B cell (primary cell): Measurements from ENCODE around the gene RSRC2. TPM values are rescaled to one million over a fixed set of nuclear protein-coding genes. Genes with fewer than 3 reads are reported as not detected.

Experiments used
- ATAC-seq: fragments of 200-7000 bp; cut with Tn5 transposase; one replicate; pipeline ENCODE4 v1.10.0; 2021; ENCODE audit warnings: low read depth, mild to moderate bottlenecking, moderate number of reproducible peaks, moderate library complexity
- CTCF ChIA-PET: fragments of 350-600 bp; sonication (Branson Sonifier 250); formaldehyde crosslinking; loops from one replicate; lab custom pipeline; 2021; ENCODE audit warnings: antibody characterized with exemption, inconsistent platforms; lab: Charles Lee
- POLR2A ChIA-PET: fragments of 350-600 bp; sonication (Branson Sonifier 250); formaldehyde crosslinking; loops from one replicate; lab custom pipeline; 2021; ENCODE audit warnings: antibody characterized with exemption; lab: Charles Lee
- DNase-seq: peaks from one replicate; pipeline ENCODE4 v3.0.0; 2013
- H2AFZ ChIP-seq: 2 replicates; pipeline ENCODE4 v1.6.1; 2012; ENCODE audit warnings: mild to moderate bottlenecking, low read depth, low read length; ENCODE audit not compliant: insufficient read depth, poor library complexity, severe bottlenecking
- H3K27ac ChIP-seq, 2 donors: 1 replicate in 1 of 2; 2 replicates in 1 of 2; pipeline ENCODE4 v1.5.1; 2012 to 2013; ENCODE audit warnings: low read length in 2 of 2, mild to moderate bottlenecking in 2 of 2, moderate library complexity in 1 of 2
- H3K27me3 ChIP-seq, 4 experiments: fragments of 200-600 bp in 1 of 4; sonication (generic) in 1 of 4; replicated peaks in 1 of 4; 1 replicate in 2 of 4; 2 replicates in 2 of 4; pipeline versions ENCODE4 v1.6.1 to v1.7.0; 2013 to 2016; ENCODE audit warnings: low read length in 3 of 4, mild to moderate bottlenecking in 2 of 4, mixed read lengths in 1 of 4, moderate library complexity in 1 of 4; ENCODE audit not compliant: insufficient read depth in 4 of 4, control insufficient read depth in 3 of 4; ENCODE audit errors: control extremely low read depth in 1 of 4
- H3K36me3 ChIP-seq, 2 experiments: replicated peaks in 1 of 2; 1 replicate in 1 of 2; 2 replicates in 1 of 2; pipeline versions ENCODE4 v1.6.1 to v1.7.1; 2013; ENCODE audit warnings: low read length in 1 of 2; ENCODE audit not compliant: insufficient read depth in 2 of 2, control insufficient read depth in 1 of 2; ENCODE audit errors: control extremely low read depth in 1 of 2, extremely low read depth in 1 of 2
- H3K4me1 ChIP-seq, 2 donors: fragments of 200-600 bp in 1 of 2; sonication (generic) in 1 of 2; 1 replicate in 1 of 2; 2 replicates in 1 of 2; pipeline versions ENCODE4 v1.5.1 to v1.6.1; 2013 to 2017; ENCODE audit warnings: low read length in 2 of 2; ENCODE audit not compliant: control insufficient read depth in 2 of 2, insufficient read depth in 2 of 2
- H3K4me2 ChIP-seq: replicated peaks from 2 replicates; pipeline ENCODE3; 2012; ENCODE audit warnings: mild to moderate bottlenecking, low read depth, low read length; ENCODE audit not compliant: poor library complexity, severe bottlenecking
- H3K4me3 ChIP-seq, 5 experiments: fragments of 200-600 bp in 1 of 5; sonication (generic) in 1 of 5; 1 replicate in 3 of 5; 2 replicates in 2 of 5; pipeline versions ENCODE4 v1.5.1 to v1.7.0; 2011 to 2016; ENCODE audit warnings: low read length in 4 of 5, mild to moderate bottlenecking in 4 of 5, low read depth in 2 of 5, control low read depth in 1 of 5, moderate library complexity in 1 of 5; ENCODE audit not compliant: insufficient read depth in 1 of 5; ENCODE audit errors: control extremely low read depth in 1 of 5, extremely low read depth in 1 of 5
- H3K79me2 ChIP-seq: fragments of 200-600 bp; sonication (generic); one replicate; pipeline ENCODE4 v1.6.0; 2016; ENCODE audit warnings: low read length; ENCODE audit not compliant: control insufficient read depth, insufficient read depth
- H3K9ac ChIP-seq: fragments of 200-600 bp; sonication (generic); 2 replicates; pipeline ENCODE4 v1.6.1; 2017; ENCODE audit warnings: mild to moderate bottlenecking, low read length, moderate library complexity
- H3K9me3 ChIP-seq, 3 donors: one replicate each; pipeline versions ENCODE4 v1.6.1 to v1.7.1; 2013; ENCODE audit warnings: low read length in 2 of 3; ENCODE audit not compliant: control insufficient read depth in 2 of 3, insufficient read depth in 1 of 3; ENCODE audit errors: control extremely low read depth in 1 of 3
- H4K20me1 ChIP-seq: 2 replicates; pipeline ENCODE4 v1.6.0; 2012; ENCODE audit warnings: mild to moderate bottlenecking, low read length; ENCODE audit not compliant: insufficient read depth, control insufficient read depth, poor library complexity, severe bottlenecking
- H3K27ac Mint-ChIP-seq: one replicate; pipeline ENCODE4 v1.8.0; 2021; ENCODE audit warnings: mixed read lengths
- H3K27me3 Mint-ChIP-seq: one replicate; pipeline ENCODE4 v1.8.0; 2021; ENCODE audit warnings: mixed read lengths
- H3K4me1 Mint-ChIP-seq: one replicate; pipeline ENCODE4 v1.8.0; 2021; ENCODE audit warnings: mixed read lengths
- H3K4me3 Mint-ChIP-seq: one replicate; pipeline ENCODE4 v1.8.0; 2021; ENCODE audit warnings: mixed read lengths
- H3K9me3 Mint-ChIP-seq: one replicate; pipeline ENCODE4 v1.8.0; 2022; ENCODE audit warnings: mixed read lengths; ENCODE audit not compliant: insufficient read depth
- CTCF ChIP-seq: fragments of 200-600 bp; IDR thresholded peaks from one replicate; pipeline ENCODE4 v1.8.0; 2022; ENCODE audit warnings: antibody characterized with exemption, mild to moderate bottlenecking
- EZH2 ChIP-seq: IDR thresholded peaks from 2 replicates; pipeline ENCODE4 v1.6.1; 2012; ENCODE audit warnings: borderline replicate concordance, low read depth, mild to moderate bottlenecking, moderate library complexity, low read length; ENCODE audit not compliant: insufficient read depth, poor library complexity, severe bottlenecking
- WGBS: methylation state at CpG from one replicate; pipeline ENCODE4 v1.1.5; 2013; ENCODE audit warnings: missing lambda C conversion rate; ENCODE audit not compliant: insufficient coverage; 5-methylcytosine and 5-hydroxymethylcytosine counted together
- intact Hi-C: fragments of 100-400 bp; cut with micrococcal nuclease; formaldehyde crosslinking; loops from one replicate; pipeline ENCODE4 v1.10.0; 2022
- polyA plus RNA-seq: library from polyadenylated mRNA; depleted of rRNA; stranded (reverse); fragments of >200 nt; gene quantifications from 2 replicates; pipeline ENCODE4 v1.2.3, GENCODE V29; 2012
- total RNA-seq, 2 donors: library from RNA; stranded (reverse); fragments of 120-200 nt in 1 of 2; gene quantifications; 1 replicate in 1 of 2; 2 replicates in 1 of 2; pipeline versions ENCODE4 v1.2.3 to v1.2.4, GENCODE V29; 2013 to 2022

The RSRC2 gene
- total and polyA plus RNA-seq, 2 donors (not counting 1 experiment from before 2014, with no cell fraction given) = 56.2 to 151 TPM

- Histone ChIP-seq H3K4me1 (no peaks in the 10 kb centered on the region), H3K4me3 (no peak overlapping the region), H3K9me3 (no peaks in the 10 kb centered on the region), H3K9ac (no peak overlapping the region), H2AFZ (no peak overlapping the region), H3K27me3 (no peaks in the 10 kb centered on the region), H3K36me3 (peaks cover 4 to 95% of the 10 kb centered on the region in 2 experiments), H3K79me2 (peaks cover 41% of the 10 kb centered on the region), H3K27ac (no peak overlapping the region), H4K20me1 (peaks cover 40% of the 10 kb centered on the region), H3K4me2 (no peak overlapping the region)
- DNase-seq = no peak
- POLR2A ChIA-PET = interaction anchor here (0.9 to 1.2 kb wide), 2 partner anchors 10 to 19 kb away, joined by 3 read pairs; partner anchors contain the start of genes KNTC1 and RSRC2
- peaks cover 2% of the 10 kb centered on the region for H3K4me1 Mint-ChIP-seq
- TF ChIP-seq EZH2 (no peak), CTCF (no peak)
- H3K27ac Mint-ChIP-seq = no peak overlapping the region
- H3K4me3 Mint-ChIP-seq = no peak overlapping the region
- intact Hi-C loops = loop anchor here (10.0 kb wide), 1 partner anchor 703 kb away; the partner anchor contains the start of gene SETD1B
- H3K9me3 Mint-ChIP-seq = no peaks in the 10 kb centered on the region
- WGBS = 100% methylated on average over 1 of the region's 5 CpGs
- no peaks in the 10 kb centered on the region for H3K27me3 Mint-ChIP-seq
- CTCF ChIA-PET = interaction anchor here (0.7 to 1.0 kb wide), 2 partner anchors 37 to 155 kb away, joined by 3 to 4 read pairs; no protein-coding TSS in a partner anchor
- ATAC-seq = no peak
Measured at GRCh38 chr12:122508163-122508562, 18.6 kb downstream of the RSRC2 start.

- intact Hi-C loops = loop anchor here (10.0 kb wide), 1 partner anchor 702 kb away; the partner anchor contains the start of gene SETD1B
- no peak for ATAC-seq
- peak overlapping the region; percentile 32 for H3K27ac Mint-ChIP-seq
- Histone ChIP-seq H4K20me1 (peaks cover 30% of the 10 kb centered on the region), H3K36me3 (peaks cover 4 to 82% of the 10 kb centered on the region in 2 experiments), H3K27me3 (no peaks in the 10 kb centered on the region), H2AFZ (no peak overlapping the region), H3K27ac (no peak overlapping the region), H3K4me3 (no peak overlapping the region), H3K4me1 (peaks cover 10 to 13% of the 10 kb centered on the region in 2 donors), H3K4me2 (no peak overlapping the region), H3K9ac (no peak overlapping the region), H3K9me3 (no peaks in the 10 kb centered on the region), H3K79me2 (peaks cover 31% of the 10 kb centered on the region)
- ChIA-PET CTCF (no interaction called here), POLR2A (interaction anchor here (0.7 kb wide), 1 partner anchor 18 kb away, joined by 3 read pairs; no protein-coding TSS in a partner anchor)
- no peaks in the 10 kb centered on the region for H3K9me3 Mint-ChIP-seq
- no peak overlapping the region for H3K4me3 Mint-ChIP-seq
- H3K4me1 Mint-ChIP-seq = peaks cover 12% of the 10 kb centered on the region
- no peak for TF ChIP-seq EZH2
- no peak for TF ChIP-seq CTCF
- no peak for DNase-seq
- H3K27me3 Mint-ChIP-seq = no peaks in the 10 kb centered on the region
- WGBS = 100% methylated on average over 2 of the region's 5 CpGs
Measured at GRCh38 chr12:122506393-122506938, 20.3 kb downstream of the RSRC2 start.
